Activated CD4-positive, CD25-positive, alpha-beta regulatory T cell (primary cell): ENCODE measurements around the gene STK32B.

Experiments
- DNase-seq, 4 experiments: peaks; one replicate each; lab custom pipeline; 2025; lab: John Stamatoyannopoulos, UW

Gene STK32B

DNA sequence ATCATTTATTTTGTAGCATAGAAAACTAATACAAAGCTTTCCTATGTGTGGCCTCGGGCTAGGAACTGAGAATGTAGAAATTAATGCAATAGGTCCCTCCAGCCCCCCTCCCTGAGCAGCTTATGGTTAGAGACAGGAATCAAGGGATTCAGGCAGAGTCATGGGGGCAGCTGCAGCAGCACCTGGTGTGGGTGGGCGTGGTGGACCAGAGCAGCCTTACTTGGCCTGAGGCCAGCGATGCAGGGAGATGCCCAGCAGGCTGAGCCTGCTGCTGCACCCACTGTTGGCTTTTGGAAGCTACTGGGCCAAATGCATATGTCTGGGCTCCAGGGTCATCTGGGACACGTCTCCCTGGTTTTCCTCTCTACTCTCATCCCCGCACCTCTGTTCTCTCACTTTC is 74.0 kb downstream of the STK32B start:
- no peak for DNase-seq

- DNase-seq, result no peak
Measured at GRCh38 chr4:5126231-5126630, 75.0 kb downstream of the STK32B start.

DNA sequence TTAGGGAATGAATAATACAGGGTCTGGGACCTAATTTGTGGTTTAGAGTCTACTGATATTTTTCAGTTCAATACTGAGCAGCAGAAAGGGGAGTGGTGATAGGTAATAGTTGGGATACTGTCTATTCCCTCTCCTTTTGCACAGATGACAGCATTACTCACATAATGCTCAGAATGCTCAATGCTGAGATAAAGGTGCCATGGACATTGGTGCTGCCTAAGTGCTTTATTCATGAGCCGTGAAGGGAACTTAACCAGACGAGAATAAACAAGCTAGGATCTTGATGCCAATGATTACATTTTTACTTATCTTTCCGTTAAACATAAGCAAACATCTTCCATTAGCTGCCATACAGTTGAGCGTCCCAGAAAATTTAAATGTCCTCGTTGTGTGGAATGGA is 75.6 kb downstream of the STK32B start:
- DNase-seq, result no peak

DNA sequence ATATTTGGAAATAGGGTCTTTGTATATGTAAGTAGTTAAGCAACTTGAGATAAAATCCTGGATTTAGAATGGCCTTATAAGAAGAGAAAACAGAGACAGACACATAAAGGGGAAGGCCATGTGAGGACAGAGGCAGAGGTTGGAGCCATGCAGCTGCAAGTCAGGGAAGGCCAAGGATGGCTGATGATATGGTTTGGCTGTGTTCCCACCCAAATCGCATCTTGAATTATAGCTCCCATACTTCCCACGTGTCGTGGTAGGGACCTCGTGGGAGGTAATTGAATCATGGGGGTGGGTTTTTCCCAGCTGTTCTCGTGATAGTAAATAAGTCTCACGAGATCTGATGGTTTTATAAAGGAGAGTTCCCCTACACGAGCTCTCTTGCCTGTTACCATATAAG is 76.3 kb downstream of the STK32B start:
- no peak for DNase-seq

GRCh38 chr4:5128569-5128968 is 77.3 kb downstream of the STK32B start:
- no peak for DNase-seq

DNA sequence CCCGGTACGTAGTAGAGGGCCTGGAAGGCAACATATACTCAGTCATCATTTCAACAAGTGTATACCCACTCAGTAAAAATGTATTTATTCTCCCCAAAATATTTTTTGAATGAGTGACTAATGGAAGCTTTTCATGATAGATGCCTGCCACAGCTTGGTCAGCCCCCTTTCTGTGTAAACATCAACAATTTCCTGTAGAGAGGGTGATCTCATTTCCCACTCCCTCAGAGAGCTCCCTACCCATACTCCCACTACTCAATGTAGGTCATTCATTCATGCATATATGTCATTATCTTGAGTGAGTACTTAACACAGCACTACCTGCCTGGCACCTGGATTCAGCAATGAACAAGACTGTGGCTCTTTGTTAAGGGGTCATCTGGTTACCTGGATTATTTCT is 81.9 kb downstream of the STK32B start:
- no peak for DNase-seq

- no peak for DNase-seq
Measured at GRCh38 chr4:5133933-5134594, 82.8 kb downstream of the STK32B start.

DNA sequence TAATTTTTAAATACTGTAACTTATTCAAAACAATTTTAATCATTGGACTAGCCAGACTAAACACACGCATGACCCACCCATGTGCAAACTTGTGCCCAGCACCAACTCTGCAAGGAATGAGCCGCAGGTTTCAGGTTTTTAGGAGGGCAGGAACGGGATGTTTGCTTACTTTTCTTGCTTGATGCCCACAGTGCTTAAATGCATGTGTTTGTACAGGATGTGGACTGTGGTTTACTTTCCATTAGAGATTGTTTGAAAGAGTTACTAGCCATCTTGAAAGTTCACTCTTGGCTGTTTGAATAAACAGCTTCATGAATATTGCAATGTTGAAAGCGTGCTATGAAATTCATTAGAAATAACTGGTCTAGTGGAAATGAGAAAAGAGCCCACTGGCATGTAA is 83.3 kb downstream of the STK32B start:
- DNase-seq, result no peak

GRCh38 chr4:5137226-5137625 is 85.9 kb downstream of the STK32B start:
- no peak for DNase-seq

- no peak for DNase-seq
Measured at GRCh38 chr4:5137927-5138326, 86.6 kb downstream of the STK32B start.

DNA sequence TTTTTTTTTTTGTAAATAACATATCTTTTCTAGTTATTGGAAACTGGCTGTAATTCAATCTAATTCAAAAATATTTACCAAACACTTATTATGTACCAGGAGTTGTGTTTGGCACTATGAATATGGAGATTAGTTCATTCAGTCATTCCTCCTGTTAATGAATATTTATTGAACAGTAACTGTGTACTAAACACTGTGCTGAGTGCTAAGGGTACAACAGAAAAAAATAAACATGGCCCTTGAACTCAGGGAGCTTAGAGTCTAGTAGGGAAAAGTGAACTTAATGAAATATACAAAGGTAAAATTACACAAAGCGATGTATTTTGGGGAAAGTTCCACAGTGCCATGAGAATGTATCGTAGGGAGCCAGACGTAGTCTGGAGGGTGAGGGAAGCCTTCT is 87.1 kb downstream of the STK32B start:
- DNase-seq, result no peak

DNA sequence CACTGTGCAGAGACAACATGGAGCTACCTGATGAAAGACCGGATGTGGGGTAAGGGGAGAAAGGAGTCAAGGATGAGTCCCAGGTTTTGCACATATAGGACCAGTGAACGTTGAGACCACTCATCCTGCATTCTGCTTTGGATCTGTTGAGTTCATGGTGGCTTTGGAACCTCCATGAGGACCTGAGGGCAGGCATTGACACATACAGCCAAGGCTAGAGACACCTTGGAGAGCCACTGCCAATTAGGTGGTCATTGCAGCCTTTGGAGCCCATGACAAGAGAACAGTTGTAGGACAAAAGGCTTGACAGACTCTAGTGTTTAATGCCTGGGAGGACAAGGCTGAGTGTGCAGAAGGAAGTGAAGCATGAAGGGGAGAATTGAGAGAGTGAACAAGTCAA is 87.9 kb downstream of the STK32B start:
- no peak for DNase-seq

DNA sequence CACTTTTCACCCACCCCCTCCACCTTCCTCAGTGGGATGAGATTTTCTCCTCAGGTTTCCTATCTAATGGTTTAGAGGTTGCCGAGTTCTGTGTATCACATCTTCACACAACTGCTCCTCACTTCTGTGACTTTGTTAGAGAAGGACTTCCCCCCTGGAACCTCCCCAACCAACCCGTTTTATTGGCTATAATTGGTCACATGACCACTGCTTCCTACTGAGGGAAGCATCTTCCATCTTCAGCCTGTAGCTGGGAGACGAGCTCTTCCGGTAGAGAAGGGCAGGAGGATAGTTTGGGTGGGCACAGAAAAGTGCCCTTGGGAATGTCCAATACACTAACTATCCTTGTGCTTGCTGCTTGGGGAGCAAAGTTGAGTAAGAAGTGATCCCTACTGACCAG is 90.5 kb downstream of the STK32B start:
- no peak for DNase-seq

DNA sequence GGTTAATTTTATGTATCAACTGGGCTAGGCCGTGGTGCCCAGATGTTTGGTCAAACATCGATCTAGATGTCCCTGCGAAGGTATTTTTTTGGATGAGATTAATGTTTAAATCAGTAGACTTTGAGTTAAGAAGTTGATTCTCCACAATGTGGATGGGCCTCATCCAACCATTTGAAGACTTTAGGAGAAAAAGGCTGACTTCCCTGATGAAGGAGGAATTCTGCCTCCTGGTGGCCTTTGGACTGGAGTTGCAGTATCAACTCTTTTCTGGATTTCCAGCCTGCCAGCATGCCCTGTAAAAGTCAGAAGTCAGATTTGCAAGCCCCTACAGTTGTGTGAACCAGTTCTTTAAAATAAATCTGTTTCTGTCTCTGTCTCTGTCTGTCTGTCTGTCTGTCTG is 91.4 kb downstream of the STK32B start:
- DNase-seq, result no peak

GRCh38 chr4:5143306-5143861 is 92.1 kb downstream of the STK32B start:
- DNase-seq, result no peak

GRCh38 chr4:5143940-5144339 is 92.7 kb downstream of the STK32B start:
- DNase-seq, result no peak

DNA sequence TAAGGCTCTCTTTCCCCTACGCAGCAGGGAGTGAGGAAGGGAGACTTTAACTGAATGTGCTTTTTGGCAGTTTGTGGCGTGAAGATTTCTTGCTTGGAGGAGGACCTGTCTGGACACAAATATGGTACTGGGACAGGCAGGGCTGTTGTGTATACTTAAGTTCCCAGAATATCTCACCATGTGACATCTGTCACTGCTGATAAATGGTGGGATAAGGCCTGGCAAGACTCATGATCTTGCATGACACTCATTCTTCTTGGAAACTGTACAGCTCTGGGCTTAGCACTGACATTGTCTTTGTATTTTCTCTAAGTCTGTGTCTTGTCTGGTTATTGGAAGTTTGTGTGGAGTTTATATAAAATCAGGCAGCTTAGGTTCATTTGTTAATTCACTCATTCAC is 93.1 kb downstream of the STK32B start:
- DNase-seq, result no peak

- DNase-seq, result no peak
Measured at GRCh38 chr4:5146248-5146647, 95.0 kb downstream of the STK32B start.

GRCh38 chr4:5152521-5152920 is 101.2 kb downstream of the STK32B start:
- DNase-seq, result no peak

GRCh38 chr4:5156682-5157081 is 105.4 kb downstream of the STK32B start:
- DNase-seq, result no peak

DNA sequence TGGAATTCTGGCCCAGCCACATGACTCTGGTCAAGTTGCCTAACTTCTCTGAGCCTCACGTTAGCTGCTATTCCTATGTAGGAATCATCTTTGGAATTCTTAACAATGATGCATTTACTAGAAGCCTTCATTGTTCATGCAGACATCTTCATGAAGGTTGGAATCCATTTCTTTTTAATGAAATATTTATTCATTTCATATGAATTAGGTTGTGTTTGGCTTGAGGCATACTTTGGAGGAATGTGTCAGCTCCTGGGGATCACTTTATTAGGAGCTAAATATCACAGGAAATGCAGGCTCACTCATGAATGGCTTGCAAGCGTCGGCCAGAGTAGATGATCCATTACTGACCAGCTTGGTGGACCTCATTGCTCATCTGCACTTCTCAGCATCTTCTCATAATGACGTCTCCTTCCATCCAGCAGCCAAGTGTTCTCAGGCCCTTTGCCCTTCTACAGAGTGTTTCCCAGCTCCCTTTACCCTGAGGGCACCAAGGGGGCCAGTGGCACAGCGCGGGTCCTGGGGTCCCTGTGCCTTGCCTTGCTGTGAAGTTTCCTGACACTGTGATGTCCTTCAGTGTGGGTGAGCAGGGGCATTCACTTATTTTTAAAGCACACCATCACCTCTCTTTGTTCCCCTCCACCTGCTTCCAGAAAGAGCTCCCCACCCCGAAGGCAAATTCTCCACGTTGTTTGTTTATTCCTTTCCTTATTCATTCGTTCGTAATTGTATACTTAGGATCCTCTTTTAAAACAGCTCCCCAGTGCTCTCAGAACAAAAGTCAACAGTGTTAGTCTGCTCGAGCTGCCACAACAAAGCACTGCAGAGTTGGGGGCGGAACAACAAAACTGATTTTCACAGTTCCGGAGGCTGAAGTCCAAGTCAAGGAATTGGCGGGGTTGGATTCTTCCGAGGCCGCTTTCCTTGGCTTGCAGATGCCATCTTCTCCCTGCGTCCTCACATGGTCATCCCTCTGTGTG is 106.8 kb downstream of the STK32B start:
- DNase-seq, result no peak

DNA sequence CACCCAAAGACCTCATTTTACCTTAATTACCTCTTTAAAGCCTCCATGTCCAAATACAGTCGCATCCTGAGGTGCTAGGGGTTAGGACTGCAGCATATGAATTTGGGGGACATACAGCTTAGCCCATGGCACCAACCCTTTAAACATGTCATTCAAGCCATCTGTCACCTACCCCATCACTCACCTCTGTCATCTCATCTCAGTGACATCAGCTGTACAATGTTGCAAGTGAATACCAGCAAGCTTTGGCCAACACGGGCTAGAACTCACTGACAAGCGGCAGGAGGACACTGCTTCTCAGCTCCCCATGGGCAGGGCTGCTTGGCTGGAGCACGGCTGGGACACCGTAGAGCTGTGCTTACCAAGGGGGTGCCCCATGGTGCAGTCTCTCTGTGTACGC is 107.5 kb downstream of the STK32B start:
- DNase-seq, result no peak

- DNase-seq, result no peak
Measured at GRCh38 chr4:5160668-5161067, 109.4 kb downstream of the STK32B start.
